ENCODE data around the gene MCIDAS. TPM values are rescaled to one million over a fixed set of nuclear protein-coding genes. Genes with fewer than 3 reads are reported as not detected.

Gene MCIDAS
- total RNA-seq, 1 donor from 2014 or later, result not detected

DNA sequence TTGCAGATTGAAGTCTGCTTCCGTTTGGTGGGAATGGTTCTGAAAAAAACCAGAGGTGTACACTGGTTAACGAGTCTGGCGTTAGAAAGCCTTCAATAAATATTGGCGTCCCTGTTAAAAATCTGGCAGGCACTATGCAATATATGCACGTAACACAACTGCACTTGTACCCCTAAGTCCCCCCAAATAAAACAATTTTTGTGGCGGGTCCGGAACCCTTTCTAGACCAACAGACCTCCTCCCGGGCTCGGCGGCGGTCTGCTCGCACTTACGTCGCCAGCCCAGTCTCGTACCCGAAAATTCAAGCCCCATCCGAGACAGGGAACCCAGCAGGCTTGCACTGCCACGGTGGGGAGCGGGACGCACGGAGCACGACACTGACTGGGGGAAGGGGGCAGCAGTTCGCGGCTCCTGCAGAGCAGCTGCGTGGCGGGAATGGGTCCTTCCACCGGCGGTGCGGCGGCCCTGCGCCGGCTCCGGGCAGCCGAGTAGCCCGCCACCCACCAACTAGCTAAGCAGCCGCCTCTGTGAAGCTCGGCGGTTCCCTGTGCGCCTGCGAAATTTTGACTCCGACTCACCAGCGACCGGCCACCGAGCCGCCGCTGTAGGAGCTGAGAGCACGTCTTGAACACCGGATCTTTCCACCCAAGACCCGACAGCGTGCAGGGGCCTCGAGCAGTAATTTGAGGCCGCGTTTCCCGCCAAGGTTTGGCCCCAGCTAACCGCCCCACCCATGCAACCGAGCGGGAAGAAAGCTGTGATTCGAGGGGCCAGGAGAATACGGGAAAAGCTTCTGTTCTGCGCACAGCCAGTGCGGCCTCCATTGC, 3.9 kb downstream of the MCIDAS start:
- DNase-seq (ENCODE audit: low read depth), result no peak

- DNase-seq (ENCODE audit: low read depth), result no peak
Observed at GRCh38 chr5:55222092-55222984, 4.8 kb downstream of the MCIDAS start.

GRCh38 chr5:55220433-55221185, 6.5 kb downstream of the MCIDAS start:
- peak; percentile 11 for DNase-seq (ENCODE audit: low read depth)

- no peak for DNase-seq (ENCODE audit: low read depth)
Observed at GRCh38 chr5:55219770-55220169, 7.3 kb downstream of the MCIDAS start.

DNA sequence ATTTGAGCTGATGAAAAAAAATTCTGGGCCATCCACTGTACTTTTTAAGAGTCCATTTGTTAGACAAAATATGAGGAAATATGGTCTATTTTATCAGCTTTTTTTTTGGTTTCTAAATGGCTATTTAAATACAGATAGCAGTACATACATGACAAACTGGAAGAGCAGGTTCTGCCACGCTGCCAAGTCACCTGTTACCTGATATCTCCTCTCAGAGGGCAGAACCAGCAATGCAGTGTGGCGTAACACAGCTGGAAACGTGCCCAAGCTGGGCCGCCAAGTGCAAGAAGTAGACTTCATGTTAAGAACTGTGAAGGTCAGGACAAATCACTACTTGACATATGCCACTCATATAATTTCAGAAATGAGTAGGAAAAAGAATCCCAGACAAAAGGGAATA, 8.1 kb downstream of the MCIDAS start:
- no peak for DNase-seq (ENCODE audit: low read depth)

DNA sequence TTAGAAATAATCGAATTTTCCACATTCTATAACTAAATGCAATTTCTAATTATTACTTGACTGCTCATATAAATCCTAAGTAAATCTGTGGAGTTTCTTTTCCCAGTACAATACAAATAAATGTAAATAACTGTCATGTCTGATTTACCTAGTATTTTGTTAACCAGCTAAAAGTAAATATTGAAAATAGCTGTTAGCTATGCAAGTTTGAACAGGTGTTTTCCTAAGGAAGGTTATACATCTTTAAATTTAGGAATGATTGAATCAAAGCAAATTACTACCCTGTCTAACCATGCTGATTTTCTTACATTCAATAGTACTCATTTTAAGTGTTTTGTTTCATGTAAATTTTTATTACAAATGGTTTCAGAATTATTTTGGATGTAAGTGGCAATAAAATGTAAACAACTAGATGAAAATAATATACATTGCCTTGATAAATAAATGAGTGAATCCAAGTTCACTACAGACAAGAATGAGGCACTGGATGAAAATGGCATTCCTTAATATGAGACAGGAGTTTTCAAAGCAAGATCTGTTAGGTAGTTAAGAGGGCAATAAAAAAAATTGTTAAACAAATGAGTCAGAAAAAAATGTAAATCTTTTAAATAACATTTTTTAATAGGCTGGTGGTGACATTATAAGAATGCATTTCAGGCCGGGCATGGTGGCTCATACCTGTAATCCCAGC, 15.8 kb downstream of the MCIDAS start:
- no peak for DNase-seq (ENCODE audit: low read depth)

GRCh38 chr5:55205001-55205400, 22.1 kb downstream of the MCIDAS start:
- no peak for DNase-seq (ENCODE audit: low read depth)

GRCh38 chr5:55191165-55191564, 36.0 kb downstream of the MCIDAS start:
- no peak for DNase-seq (ENCODE audit: low read depth)

DNA sequence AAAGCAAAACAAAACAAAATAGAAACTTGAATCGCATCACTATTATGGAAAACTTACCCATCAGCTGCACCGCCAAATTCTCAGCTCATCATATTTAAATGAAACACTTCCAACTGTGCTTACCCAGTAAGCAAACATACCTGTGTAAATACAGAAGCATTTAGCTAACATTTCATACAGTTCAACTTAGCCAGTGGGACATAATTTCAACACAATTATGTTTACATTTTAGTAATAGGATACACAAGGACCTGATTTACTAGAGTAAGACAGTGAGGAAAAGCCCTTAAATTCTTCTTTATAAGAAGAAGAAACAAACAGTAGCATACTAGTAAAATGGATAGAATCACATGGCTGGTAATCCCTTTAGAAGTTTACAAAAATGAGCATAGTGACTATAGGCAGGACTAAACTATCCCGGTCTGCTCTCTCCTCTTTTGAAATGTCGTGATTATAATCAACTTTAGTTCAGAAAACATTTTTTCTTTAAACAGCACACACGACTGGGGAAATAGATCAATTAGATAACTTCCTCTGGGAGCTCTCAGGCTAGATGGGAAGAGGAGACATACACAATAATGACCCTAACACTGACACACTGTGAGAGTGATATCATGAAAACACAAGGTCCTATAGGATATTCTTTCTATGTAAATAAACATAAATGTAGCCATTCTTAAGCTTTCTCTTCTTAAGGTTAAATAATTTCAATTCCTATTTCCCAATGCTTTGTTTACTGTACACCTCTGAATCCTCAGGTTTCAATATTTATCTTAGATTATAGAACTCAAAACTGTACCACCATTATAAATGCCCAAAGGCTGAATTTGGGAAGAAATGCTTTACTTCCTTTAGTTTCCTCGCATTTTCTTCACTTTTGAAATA, 38.2 kb downstream of the MCIDAS start:
- DNase-seq (ENCODE audit: low read depth), result no peak

GRCh38 chr5:55187370-55187769, 39.7 kb downstream of the MCIDAS start:
- DNase-seq (ENCODE audit: low read depth), result peak; percentile 13

DNA sequence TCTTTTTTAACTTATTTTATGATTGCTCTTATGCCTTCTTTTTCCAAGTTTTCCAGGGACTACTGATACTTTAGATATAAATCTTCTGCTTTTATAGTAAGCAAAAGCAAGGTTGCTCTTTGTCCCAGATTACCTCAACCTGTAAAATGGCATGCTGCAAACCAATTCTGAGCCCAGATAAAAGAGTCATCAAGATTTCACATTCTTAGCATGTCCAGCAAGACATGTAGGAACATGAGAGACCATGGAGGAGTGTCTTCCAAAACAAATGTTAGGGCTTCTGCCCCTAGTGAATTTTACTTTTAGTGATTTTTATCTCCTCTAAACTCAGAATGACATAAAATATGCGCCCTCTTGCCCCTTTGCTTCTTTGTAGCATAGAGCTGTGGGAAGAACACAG, 47.1 kb downstream of the MCIDAS start:
- DNase-seq (ENCODE audit: low read depth), result no peak

- DNase-seq (ENCODE audit: low read depth), result no peak
Observed at GRCh38 chr5:55177078-55177477, 50.0 kb downstream of the MCIDAS start.

DNA sequence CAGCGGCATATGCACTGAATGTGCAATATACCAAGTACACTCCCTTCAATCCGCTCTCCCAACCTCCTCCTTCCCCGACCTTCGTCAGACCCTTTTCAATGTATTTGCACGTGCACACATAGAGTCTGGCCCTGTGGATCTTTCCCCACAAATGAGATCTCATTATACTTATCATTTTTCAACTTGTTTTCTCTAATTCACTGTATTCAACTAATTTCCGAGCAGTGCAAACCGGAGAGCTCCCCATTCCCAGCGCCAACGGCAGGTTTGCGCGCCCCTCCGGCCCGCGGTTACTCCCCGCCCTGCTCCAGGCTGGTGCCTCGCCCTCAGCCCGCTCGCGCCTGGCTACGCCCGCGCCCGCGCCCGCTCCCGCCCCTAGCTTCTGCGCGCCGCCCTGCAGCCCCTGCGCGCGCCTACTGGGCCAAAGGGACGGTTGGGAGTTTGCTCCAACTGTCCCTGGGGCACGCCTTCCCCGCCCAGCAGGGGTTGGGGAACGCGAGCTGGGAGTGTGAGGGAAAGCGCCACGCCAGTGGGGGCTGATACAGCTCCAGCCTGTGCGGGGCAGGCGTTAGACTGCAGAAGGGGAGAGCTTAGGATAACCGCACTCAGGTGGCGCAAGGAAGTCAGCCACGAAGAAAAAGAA, 50.8 kb downstream of the MCIDAS start:
- peak; percentile 55 for DNase-seq (ENCODE audit: low read depth)

DNA sequence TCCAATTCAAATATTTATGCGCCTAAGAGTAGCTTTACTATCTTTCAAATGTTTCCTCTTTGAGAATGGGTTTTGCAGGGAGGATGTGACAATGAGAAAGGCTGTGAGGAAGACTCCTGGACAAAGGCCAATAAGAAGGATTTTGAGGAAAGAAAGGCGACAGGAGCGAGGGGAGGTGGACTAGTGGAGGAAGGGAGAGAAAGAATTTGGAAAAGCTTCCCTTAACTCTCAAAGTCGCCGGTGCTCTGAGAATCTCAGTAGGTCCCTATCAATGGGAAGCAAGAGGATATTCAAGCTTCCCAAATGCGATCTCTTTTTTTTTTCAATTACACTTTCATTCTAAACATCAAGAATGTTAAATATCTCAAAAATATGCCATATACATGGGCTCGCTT, 51.3 kb downstream of the MCIDAS start:
- no peak for DNase-seq (ENCODE audit: low read depth)

GRCh38 chr5:55173687-55174230, 53.4 kb downstream of the MCIDAS start:
- DNase-seq (ENCODE audit: low read depth), result no peak

DNA sequence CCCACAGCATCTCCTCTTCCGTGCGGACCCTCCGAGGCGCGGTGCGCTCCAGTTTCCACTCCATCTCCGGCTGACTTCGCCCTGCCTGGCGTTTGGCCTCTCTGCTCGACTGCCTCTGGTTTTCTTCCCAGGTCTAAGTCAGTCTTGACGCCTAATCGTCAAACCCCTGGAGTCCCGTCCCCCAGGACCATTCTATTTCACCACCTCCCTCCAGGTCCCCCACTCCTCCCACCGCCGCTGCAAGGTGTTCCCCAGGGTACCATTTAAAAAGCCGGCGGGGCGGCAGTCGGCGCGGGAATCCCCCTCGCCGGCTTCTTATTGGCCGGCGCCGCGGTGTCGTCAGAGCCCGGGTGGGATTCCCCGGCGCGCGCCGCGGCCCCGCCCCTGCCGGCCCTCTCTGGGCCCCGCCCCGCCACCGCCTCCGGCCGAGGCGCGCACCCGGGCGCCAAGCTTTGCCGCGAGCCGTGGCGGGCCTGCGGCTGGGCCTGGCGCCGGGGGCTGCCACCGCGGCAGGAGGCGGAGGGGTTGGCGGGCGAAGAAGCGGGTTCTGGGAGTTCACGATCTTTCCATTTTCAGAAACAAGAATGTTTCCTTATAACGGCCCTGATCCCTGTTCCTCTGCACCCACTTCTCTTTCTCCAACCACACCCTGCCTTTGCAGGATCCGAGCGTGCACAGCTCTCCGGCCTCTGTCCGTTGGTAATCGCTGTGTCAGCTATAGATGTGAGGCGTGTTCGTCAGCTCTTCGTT, 54.0 kb downstream of the MCIDAS start, which contains the start of gene CDC20B:
TSS of gene CDC20B (minus strand) at position 241 of the 750 bp plus-strand sequence. CDS start at position 64, 177 bp downstream.
- DNase-seq (ENCODE audit: low read depth), result peak; percentile 76

DNA sequence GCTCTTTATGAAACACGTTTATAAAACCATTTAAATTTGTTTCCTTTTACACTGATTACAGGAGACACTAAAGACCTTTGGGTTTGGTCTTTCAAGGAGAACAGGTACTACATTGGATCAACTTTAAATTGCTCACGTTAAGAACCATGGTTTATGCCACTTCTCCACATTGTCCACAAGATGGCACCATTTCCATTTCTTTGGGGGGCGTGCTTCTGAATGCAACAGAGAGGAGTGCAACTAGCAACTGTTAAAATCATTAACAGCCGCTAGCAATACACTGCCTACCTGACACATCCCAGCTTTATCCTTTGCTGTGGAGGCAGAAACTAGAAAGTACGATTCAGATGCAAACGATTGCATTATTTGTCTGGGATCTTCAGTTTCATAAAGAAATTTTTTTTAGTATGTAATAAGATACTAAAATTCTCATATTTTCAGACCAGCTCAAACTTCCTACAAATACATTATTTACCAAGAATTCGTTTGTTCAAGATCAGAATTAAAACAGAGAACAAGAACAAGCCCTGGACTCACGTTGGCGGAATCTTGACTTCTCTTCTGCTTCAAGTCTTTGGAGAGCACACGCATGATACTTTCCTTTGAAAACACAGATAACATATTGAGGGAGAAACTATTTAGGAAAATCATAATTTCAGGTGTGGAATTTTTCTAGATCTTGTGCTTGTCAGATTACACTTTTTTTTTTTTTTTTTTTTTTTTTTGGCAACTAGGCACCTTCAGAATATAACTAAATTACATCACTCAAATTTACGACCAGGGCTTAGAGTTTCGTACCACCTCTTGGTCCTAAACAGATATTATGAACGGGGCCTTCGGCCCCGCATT, 54.8 kb downstream of the MCIDAS start:
- DNase-seq (ENCODE audit: low read depth), result peak; percentile 91

All from myocyte (in vitro differentiated cells).